Prostate gland (tissue), 2 donors: ENCODE results near the gene TBCC.

Experiments
- CTCF ChIP-seq, 4 experiments: fragments of 200-600 bp in 2 of 4; fragments of 450-650 bp in 2 of 4; sonication (generic) in 2 of 4; IDR thresholded peaks; 1 replicate in 3 of 4; 2 replicates in 1 of 4; pipeline ENCODE4 v1.5.1; 2016 to 2019; ENCODE audit warnings: antibody characterized with exemption in 4 of 4, mild to moderate bottlenecking in 2 of 4, moderate library complexity in 2 of 4
- POLR2A ChIP-seq: fragments of 450-650 bp; IDR thresholded peaks from one replicate; pipeline ENCODE4 v1.6.1; 2016; ENCODE audit warnings: antibody characterized with exemption, mild to moderate bottlenecking
- POLR2AphosphoS5 ChIP-seq: sonication (generic); formaldehyde crosslinking; IDR thresholded peaks from one replicate; pipeline ENCODE4 v1.6.1; 2017; ENCODE audit warnings: antibody characterized with exemption

GRCh38 chr6:42744351-42744893, 1.5 kb downstream of the TBCC start:
- TF ChIP-seq CTCF (IDR thresholded peaks at IDR 0.05), result no peak
- TF ChIP-seq POLR2A, result no peak
- TF ChIP-seq POLR2AphosphoS5, result no peak
